ENCODE measurements around the gene TMEM223. TPM values are rescaled to one million over a fixed set of nuclear protein-coding genes. Genes with fewer than 3 reads are reported as not detected.
"Not testable (repeated sequence)": the region's sequence is repeated elsewhere in the genome, so short reads cannot be mapped to it uniquely, and the experiment has no call there.

TMEM223 gene
- polyA plus RNA-seq, result 10 to 100 TPM; 47.9 to 69.7 (median 63.2) TPM

GRCh38 chr11:62791501-62792201 lies at the start of gene TMEM223:
TSS of gene TMEM223 (minus strand) at chr11:62792006. CDS start at chr11:62791994, 12 bp downstream.
- H3K4me1 Mint-ChIP-seq, result peaks cover 48 to 53% of the 10 kb centered on the region in 2 donors
- H3K4me3 Mint-ChIP-seq, result peak within 1 kb of the TSS; percentile 82 to 96 (median 86)

DNA sequence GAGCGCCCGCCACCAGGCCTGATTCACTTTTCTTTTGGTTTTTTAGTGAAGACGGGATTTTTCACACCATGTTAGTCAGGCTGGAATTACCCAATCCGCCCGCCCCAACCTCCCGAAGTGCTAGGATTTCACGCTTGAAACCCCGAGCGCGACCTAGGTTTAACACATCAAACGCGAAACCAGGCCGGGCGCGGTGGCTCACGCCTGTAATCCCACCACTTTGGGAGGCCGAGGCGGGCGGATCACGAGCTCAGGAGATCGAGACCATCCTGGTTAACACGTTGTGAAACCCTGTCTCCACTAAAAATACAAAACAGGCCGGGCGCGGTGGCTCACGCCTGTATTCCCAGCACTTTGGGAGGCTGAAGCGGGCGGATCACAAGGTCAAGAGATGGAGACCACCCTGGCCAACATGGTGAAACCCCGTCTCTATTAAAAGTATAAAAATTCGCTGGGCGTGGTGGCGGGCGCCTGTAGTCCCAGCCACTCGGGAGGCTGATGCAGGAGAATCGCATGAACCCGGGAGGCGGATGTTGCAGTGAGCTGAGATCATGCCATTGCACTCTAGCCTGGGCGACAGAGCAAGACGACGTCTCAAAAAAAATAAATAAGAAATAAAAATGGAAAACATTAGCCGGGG lies 49.0 kb upstream of the TMEM223 start:
- H3K36me3 Mint-ChIP-seq; H3K9me3 Mint-ChIP-seq; H3K4me3 Mint-ChIP-seq; H3K27me3 Mint-ChIP-seq (ENCODE audit: low read depth in 3 of 3); H3K27ac Mint-ChIP-seq: not testable (repeated sequence)
- peak; percentile 89 to 93 (median 92) for DNase-seq
- peaks cover 22 to 33% of the 10 kb centered on the region in 2 donors for H3K4me1 Mint-ChIP-seq

More at GRCh38 chr11:62791501-62792201, at the start of gene TMEM223:
- H3K36me3 Mint-ChIP-seq, result peaks cover 14 to 31% (median 19%) of the 10 kb centered on the region in 3 donors
- peak within 1 kb of the TSS; percentile 94 to 96 (median 95) for H3K27ac Mint-ChIP-seq
- no peaks in the 10 kb centered on the region for H3K9me3 Mint-ChIP-seq
- DNase-seq, result peak; percentile 85 to 87 (median 86)
- peaks cover 0 to 12% (median 4%) of the 10 kb centered on the region in 3 donors for H3K27me3 Mint-ChIP-seq (ENCODE audit: low read depth in 3 of 3)

DNA sequence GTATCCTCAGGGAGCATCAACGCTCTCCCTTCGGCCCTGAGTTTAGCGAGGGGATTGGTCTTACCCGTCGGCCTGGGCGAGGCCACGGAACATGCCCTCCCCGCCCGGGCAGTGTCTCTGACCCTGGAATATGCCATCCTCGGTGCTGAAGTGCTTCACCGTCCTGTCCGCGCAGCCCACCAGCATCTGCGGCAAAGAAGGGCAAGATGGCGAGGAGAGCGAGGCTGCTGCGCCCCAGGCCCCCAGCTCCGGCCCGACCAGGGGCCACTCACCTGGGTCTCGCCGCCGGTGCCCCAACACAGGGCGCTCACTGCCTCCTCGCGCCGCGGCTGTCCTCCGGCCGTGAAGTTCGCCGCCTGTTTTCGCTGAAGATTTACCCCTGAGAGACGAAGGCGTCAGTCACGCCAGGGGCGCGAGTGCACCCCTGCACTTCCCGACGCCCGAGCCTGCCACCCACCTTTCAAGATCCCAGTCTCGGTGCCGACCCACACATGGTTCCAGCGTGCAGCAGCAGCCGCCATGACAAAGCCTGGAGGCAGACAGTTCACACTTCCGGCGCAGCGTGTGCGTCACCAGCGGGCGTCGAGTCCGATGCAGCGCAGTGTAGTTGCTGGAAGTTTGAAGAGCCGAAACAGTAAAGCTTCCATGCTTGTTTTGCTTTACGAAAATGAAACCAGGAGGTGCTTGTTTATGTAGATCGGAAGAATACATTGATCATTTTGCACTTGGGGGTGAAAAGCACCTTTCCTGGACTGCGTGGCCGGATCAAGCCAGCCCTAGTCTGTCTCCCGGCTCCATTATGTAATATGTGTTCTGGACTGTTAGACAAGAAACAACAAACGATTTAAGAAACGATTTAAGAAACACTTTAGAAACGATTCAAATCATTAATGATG lies 47.5 kb upstream of the TMEM223 start, which contains the start of gene WDR74:
WDR74 (minus strand) TSS at position 541 of the 896 bp plus-strand sequence; CDS start at position 521, 20 bp downstream.
- Mint-ChIP-seq H3K4me3 (peak within 1 kb of the TSS in 1 of 5 donors; percentile 21), H3K9me3 (no peaks in the 10 kb centered on the region), H3K27ac (peak within 1 kb of the TSS in 1 of 6 donors; percentile 87)

DNA sequence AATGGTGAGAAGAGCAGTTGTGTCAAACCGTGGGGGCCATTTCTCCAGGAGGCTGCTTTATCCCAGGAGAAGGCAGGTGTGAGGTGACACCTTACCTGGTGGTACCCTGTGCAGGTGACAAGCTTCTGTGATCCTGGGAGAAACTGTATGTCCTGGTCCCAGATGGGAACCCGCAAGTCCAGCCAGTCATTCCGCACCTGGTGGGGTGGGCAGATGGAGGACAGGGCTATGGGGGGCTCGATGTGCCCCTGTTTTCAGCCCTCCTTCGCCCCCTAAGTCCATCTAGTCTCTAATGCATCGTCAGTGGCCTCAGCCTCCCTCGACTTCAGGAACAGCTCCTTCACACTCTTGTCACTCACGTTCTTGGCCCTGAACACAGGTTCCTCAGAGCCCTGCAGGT lies 43.5 kb upstream of the TMEM223 start:
- Mint-ChIP-seq H3K4me3 (peak overlapping the region in 1 of 5 donors; percentile 25), H3K4me1 (peaks cover 46 to 53% of the 10 kb centered on the region in 2 donors), H3K27me3 (ENCODE audit: low read depth in 3 of 3) (peaks cover 5 to 17% (median 13%) of the 10 kb centered on the region in 3 donors), H3K27ac (peak overlapping the region in 1 of 6 donors; percentile 51), H3K9me3 (no peaks in the 10 kb centered on the region), H3K36me3 (peaks cover 3 to 15% (median 4%) of the 10 kb centered on the region in 3 donors)
- DNase-seq, result no peak

More for the DNA sequence above, 47.5 kb upstream of the TMEM223 start, which contains the start of gene WDR74:
- peak; percentile 88 to 91 (median 90) for DNase-seq
- peaks cover 28 to 33% of the 10 kb centered on the region in 2 donors for H3K4me1 Mint-ChIP-seq
- H3K27me3 Mint-ChIP-seq (ENCODE audit: low read depth in 3 of 3), result peaks cover 0 to 7% (median 7%) of the 10 kb centered on the region in 3 donors
- peaks cover 3 to 15% (median 4%) of the 10 kb centered on the region in 3 donors for H3K36me3 Mint-ChIP-seq

GRCh38 chr11:62832336-62833234 lies 40.8 kb upstream of the TMEM223 start, which contains the start of gene TEX54:
TSS of gene TEX54 (minus strand) at chr11:62832841.
- Mint-ChIP-seq H3K4me1 (peaks cover 34 to 51% of the 10 kb centered on the region in 2 donors), H3K36me3 (peaks cover 2 to 15% (median 4%) of the 10 kb centered on the region in 3 donors), H3K27me3 (ENCODE audit: low read depth in 3 of 3) (peaks cover 5 to 10% (median 8%) of the 10 kb centered on the region in 3 donors), H3K9me3 (no peaks in the 10 kb centered on the region), H3K4me3 (peak within 1 kb of the TSS; percentile 93 to 97 (median 95)), H3K27ac (peak within 1 kb of the TSS; percentile 95 to 100 (median 98))
- no peak for DNase-seq

DNA sequence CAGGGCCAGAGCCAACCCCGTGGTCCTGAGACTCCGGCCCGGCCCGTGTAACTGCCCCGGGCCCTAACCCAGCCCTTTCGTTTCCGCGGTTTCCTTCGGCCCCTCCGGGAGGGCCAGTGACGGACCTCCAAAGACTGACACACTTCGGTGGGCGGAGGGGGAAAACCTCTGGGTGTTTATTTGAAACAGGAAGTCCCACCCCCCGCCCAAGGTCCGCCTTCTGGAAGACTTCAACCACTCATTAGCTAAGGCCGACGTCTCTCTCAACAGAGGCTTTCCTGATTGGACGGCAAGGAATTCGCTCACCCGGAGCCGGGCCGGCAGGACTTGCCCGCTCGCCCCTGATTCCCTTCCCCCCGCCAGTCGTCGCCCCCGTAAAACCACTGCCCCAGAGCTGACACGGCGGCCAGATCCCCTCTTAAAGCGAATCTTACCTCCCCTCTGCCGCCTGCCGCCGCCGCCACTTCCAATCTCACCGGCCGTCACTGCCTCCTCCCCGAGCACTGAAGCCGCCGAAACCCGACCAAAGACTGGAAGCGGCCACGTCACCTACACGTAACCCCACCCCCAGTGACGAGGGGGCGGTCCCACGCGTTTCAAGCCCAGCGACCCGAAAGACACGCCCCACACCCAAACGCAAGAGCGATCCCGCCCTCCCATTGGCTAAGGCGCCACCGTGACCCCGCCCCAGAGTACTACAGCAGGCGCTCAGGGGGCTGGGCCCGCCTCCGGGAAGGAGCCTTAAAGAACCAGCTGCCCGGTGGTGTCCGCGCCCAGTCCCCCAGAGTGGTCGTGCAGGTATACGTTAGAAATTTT lies 39.9 kb upstream of the TMEM223 start, which contains the start of gene STX5:
STX5 (minus strand) TSS at position 532 of the 816 bp plus-strand sequence. CDS start 808 bp downstream, outside the sequence.
- Mint-ChIP-seq H3K36me3 (peaks cover 6 to 21% (median 8%) of the 10 kb centered on the region in 3 donors), H3K4me3 (peak within 1 kb of the TSS; percentile 93 to 97 (median 95)), H3K9me3 (no peaks in the 10 kb centered on the region), H3K27ac (peak within 1 kb of the TSS; percentile 95 to 100 (median 98)), H3K4me1 (peaks cover 34 to 55% of the 10 kb centered on the region in 2 donors), H3K27me3 (ENCODE audit: low read depth in 3 of 3) (peaks cover 5 to 10% (median 8%) of the 10 kb centered on the region in 3 donors)
- peak; percentile 100 for DNase-seq

DNA sequence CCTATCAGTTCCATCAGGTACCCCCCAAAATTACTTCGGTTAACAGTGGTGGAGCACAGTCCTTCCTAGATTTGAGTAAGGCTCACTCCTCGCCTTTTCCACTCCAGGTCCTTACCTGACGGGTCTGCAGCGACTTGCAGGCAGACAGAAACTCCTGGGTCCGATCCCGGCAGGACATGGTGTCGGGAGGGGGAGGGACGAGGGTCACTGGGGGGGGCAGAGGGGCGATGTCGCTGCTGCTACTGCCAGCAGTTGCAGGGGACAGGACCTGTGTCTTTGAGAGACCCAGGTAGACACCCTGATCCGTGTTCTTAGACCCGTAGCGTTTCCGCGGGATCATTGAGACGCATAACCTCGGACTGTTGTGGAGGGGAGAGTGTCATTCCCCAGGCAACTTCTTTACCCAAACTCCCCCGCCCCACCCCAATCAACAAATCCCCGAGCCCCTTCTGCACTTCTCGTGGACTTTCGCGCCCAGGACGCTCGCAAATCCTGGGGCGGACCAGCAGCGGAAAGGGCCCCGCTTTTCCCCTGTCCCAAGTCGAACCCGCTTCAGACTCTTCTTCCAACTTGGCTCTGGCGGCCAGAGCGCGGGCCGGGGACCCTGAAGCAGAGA lies 39.2 kb upstream of the TMEM223 start:
- peaks cover 30 to 55% of the 10 kb centered on the region in 2 donors for H3K4me1 Mint-ChIP-seq
- H3K36me3 Mint-ChIP-seq, result peaks cover 6 to 18% (median 8%) of the 10 kb centered on the region in 3 donors
- H3K9me3 Mint-ChIP-seq, result no peaks in the 10 kb centered on the region
- H3K4me3 Mint-ChIP-seq, result peak overlapping the region; percentile 93 to 97 (median 95)
- peaks cover 5 to 10% (median 6%) of the 10 kb centered on the region in 3 donors for H3K27me3 Mint-ChIP-seq (ENCODE audit: low read depth in 3 of 3)
- no peak for DNase-seq
- peak overlapping the region; percentile 95 to 100 (median 98) for H3K27ac Mint-ChIP-seq

- not testable (repeated sequence) for H3K4me3 Mint-ChIP-seq, DNase-seq, H3K27ac Mint-ChIP-seq, H3K9me3 Mint-ChIP-seq
- Mint-ChIP-seq H3K36me3 (peaks cover 15 to 28% (median 19%) of the 10 kb centered on the region in 3 donors), H3K27me3 (ENCODE audit: low read depth in 3 of 3) (peaks cover 4 to 10% (median 7%) of the 10 kb centered on the region in 3 donors), H3K4me1 (peaks cover 26 to 43% of the 10 kb centered on the region in 2 donors)
Observed at GRCh38 chr11:62828130-62828529, 36.3 kb upstream of the TMEM223 start.

DNA sequence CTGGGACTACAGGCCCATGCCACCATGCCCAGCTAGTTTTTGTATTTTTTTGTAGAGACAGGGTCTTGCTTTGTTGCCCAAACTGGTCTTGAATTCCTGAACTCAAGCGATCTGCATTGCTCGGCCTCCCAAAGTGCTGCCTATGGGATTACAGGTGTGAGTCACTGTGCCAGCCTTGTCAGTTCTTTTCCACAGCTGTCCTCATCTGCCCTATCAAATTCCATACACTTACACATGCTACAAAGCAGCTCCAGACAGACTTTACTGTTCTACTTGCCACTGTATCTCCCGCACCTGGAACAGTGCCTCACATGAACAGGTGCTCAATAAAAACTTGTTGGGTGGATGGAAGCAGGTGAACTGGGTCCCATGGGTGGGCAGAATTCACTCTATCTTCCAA lies 31.9 kb upstream of the TMEM223 start:
- peak overlapping the region in 1 of 6 donors; percentile 19 for H3K27ac Mint-ChIP-seq
- no peaks in the 10 kb centered on the region for H3K9me3 Mint-ChIP-seq
- H3K36me3 Mint-ChIP-seq, result peaks cover 25 to 42% (median 26%) of the 10 kb centered on the region in 3 donors

GRCh38 chr11:62817129-62817528 lies 25.3 kb upstream of the TMEM223 start:
- Mint-ChIP-seq H3K9me3 (no peaks in the 10 kb centered on the region), H3K4me1 (peaks cover 0 to 5% of the 10 kb centered on the region in 2 donors), H3K27ac (peak overlapping the region in 3 of 6 donors; percentile 0 to 69 (median 36)), H3K4me3 (no peak overlapping the region), H3K36me3 (peaks cover 3 to 14% (median 8%) of the 10 kb centered on the region in 3 donors), H3K27me3 (ENCODE audit: low read depth in 3 of 3) (peaks cover 3 to 10% (median 4%) of the 10 kb centered on the region in 3 donors)
- no peak for DNase-seq

More for the DNA sequence above, 31.9 kb upstream of the TMEM223 start:
- Mint-ChIP-seq H3K4me1 (peaks cover 4 to 13% of the 10 kb centered on the region in 2 donors), H3K27me3 (ENCODE audit: low read depth in 3 of 3) (peaks cover 1 to 8% (median 3%) of the 10 kb centered on the region in 3 donors), H3K4me3 (no peak overlapping the region)
- DNase-seq, result no peak

DNA sequence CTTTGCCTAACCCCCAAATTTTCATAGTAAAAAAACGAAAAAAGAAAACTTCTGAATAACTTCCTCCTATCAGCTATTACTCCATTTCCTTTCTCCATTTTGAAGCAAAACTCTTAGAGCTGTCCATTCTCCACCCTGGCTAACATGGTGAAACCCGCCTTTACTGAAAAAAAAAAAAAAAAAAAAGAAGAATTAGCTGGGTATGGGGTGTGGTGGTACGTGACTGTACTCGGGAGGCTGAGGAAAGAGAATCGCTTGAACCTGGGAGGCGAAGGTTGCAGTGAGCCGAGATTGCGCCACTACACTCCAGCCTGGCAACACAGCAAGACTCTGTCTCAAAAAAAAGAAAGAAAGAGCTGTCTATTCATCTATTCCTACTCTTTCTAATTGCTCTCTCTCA lies 24.8 kb upstream of the TMEM223 start:
- Mint-ChIP-seq H3K4me1 (peaks cover 0 to 5% of the 10 kb centered on the region in 2 donors), H3K36me3 (peaks cover 3 to 14% (median 8%) of the 10 kb centered on the region in 3 donors), H3K27ac (no peak overlapping the region), H3K27me3 (ENCODE audit: low read depth in 3 of 3) (peaks cover 3 to 10% (median 4%) of the 10 kb centered on the region in 3 donors), H3K4me3 (no peak overlapping the region), H3K9me3 (no peaks in the 10 kb centered on the region)
- DNase-seq, result no peak

Data from immature natural killer cell (primary cell).